PC-3 (cell line): ENCODE data around the gene SPIRE2. TPM values are rescaled to one million over a fixed set of nuclear protein-coding genes. Genes with fewer than 3 reads are reported as not detected.

Source experiments
- ATAC-seq: fragments of 200-7000 bp; cut with Tn5 transposase; 2 replicates; pipeline ENCODE4 v1.9.1; 2020; ENCODE audit warnings: mild to moderate bottlenecking, moderate library complexity
- BruUV-seq: library from RNA; stranded (reverse); fragments of 400-500 nt; replicated peaks from 2 replicates; lab custom pipeline; 2021; lab: Mats Ljungman, UMichigan
- CTCF ChIA-PET: fragments of 300-600 bp; sonication (Branson Sonifier 250); formaldehyde crosslinking; loops from one replicate; lab custom pipeline; 2022; ENCODE audit warnings: antibody characterized with exemption; lab: Charles Lee
- POLR2A ChIA-PET: fragments of 300-600 bp; sonication (Branson Sonifier 250); formaldehyde crosslinking; loops from one replicate; lab custom pipeline; 2022; ENCODE audit warnings: antibody characterized with exemption; ENCODE audit not compliant: unreplicated experiment; lab: Charles Lee
- DNase-seq: peaks from one replicate; pipeline ENCODE4 v3.0.0-alpha.2; 2015
- H2AFZ ChIP-seq: fragments of 300-600 bp; sonication (generic); 2 replicates; pipeline ENCODE4 v1.6.0; 2016; ENCODE audit warnings: antibody characterized with exemption, low read length
- H3F3A ChIP-seq: fragments of 300-600 bp; sonication (generic); one replicate; pipeline ENCODE4 v1.6.0; 2017; ENCODE audit warnings: antibody characterized with exemption, low read length, control low read depth, mild to moderate bottlenecking; ENCODE audit not compliant: unreplicated experiment
- H3K27ac ChIP-seq: fragments of 300-600 bp; sonication (generic); 2 replicates; pipeline ENCODE4 v1.5.1; 2016; ENCODE audit warnings: mild to moderate bottlenecking, low read length
- H3K27me3 ChIP-seq: fragments of 300-600 bp; sonication (generic); 2 replicates; pipeline ENCODE4 v1.6.1; 2016; ENCODE audit warnings: low read length, mixed read lengths
- H3K36me3 ChIP-seq: fragments of 300-600 bp; sonication (generic); 2 replicates; pipeline ENCODE4 v1.6.1; 2016; ENCODE audit warnings: low read depth, mixed run types, low read length, mixed read lengths
- H3K4me1 ChIP-seq: fragments of 300-600 bp; sonication (generic); 2 replicates; pipeline ENCODE4 v1.5.1; 2016; ENCODE audit warnings: low read length; ENCODE audit not compliant: insufficient read depth
- H3K4me2 ChIP-seq: fragments of 300-600 bp; sonication (generic); 2 replicates; pipeline ENCODE4 v1.6.0; 2016; ENCODE audit warnings: low read length
- H3K4me3 ChIP-seq: fragments of 300-600 bp; sonication (generic); 2 replicates; pipeline ENCODE4 v1.5.1; 2016; ENCODE audit warnings: mild to moderate bottlenecking, low read length, mixed read lengths
- H3K79me2 ChIP-seq: fragments of 300-600 bp; sonication (generic); 2 replicates; pipeline ENCODE4 v1.6.1; 2017; ENCODE audit warnings: low read length, mixed read lengths
- H3K9ac ChIP-seq: fragments of 300-600 bp; sonication (generic); 2 replicates; pipeline ENCODE4 v1.6.0; 2016; ENCODE audit warnings: mild to moderate bottlenecking, low read length
- H3K9me2 ChIP-seq: fragments of 300-600 bp; sonication (generic); replicated peaks from 2 replicates; pipeline ENCODE4 v1.6.1; 2016; ENCODE audit warnings: mixed run types, low read length, mixed read lengths
- H3K9me3 ChIP-seq: fragments of 300-600 bp; sonication (generic); 2 replicates; pipeline ENCODE4 v1.6.1; 2016; ENCODE audit warnings: low read length, mixed read lengths
- H4K20me1 ChIP-seq: fragments of 300-600 bp; sonication (generic); 2 replicates; pipeline ENCODE4 v1.6.1; 2016; ENCODE audit warnings: low read length, mixed read lengths
- EZH2 ChIP-seq: fragments of 300-600 bp; sonication (generic); IDR thresholded peaks from one replicate; pipeline ENCODE4 v1.6.1; 2017; ENCODE audit warnings: antibody characterized with exemption, mild to moderate bottlenecking, low read length; ENCODE audit not compliant: unreplicated experiment
- EZH2phosphoT487 ChIP-seq: fragments of 300-600 bp; sonication (generic); IDR thresholded peaks from 2 replicates; pipeline ENCODE4 v1.6.1; 2018; ENCODE audit warnings: mild to moderate bottlenecking, antibody characterized with exemption, low read length, borderline replicate concordance
- intact Hi-C: fragments of 100-400 bp; cut with micrococcal nuclease; formaldehyde crosslinking; loops from 2 replicates; pipeline ENCODE4 v1.9.0; 2023
- total RNA-seq: library from RNA; depleted of rRNA; stranded (reverse); fragments of >200 nt; gene quantifications from 2 replicates; pipeline ENCODE4 v1.2.3, GENCODE V29; 2014
- TF ChIP-seq, protein P1 (sequence below): fragments of 300-600 bp; sonication (generic); conservative IDR thresholded peaks from 2 replicates; pipeline ENCODE4 v1.5.1; 2017; ENCODE audit warnings: antibody characterized with exemption, low read depth, mild to moderate bottlenecking, low read length

SPIRE2 gene
- total RNA-seq, 1 experiment from 2014 or later: 13.2 TPM

DNA sequence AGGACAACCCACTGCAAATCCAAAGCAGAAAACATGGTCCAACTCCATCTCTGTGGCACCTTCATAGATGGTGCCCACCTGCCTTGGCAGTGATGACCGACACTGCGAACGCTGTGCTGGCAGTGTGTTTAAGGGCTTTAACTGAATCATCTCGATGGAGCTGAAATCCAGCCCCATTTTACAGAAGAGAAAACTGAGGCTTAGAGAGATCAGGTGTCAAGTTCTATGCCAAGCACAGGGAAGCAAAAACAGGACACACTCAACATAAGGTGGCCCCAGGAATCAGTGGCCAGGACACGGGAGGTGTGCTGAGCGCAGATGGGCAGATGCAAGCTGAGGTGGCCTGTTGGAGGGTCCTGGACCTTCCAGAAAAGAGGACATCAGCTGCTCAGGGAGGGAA is 34.5 kb downstream of the SPIRE2 start:
- Histone ChIP-seq H3K27me3 (no peaks in the 10 kb centered on the region), H4K20me1 (no peaks in the 10 kb centered on the region), H3K9me3 (no peaks in the 10 kb centered on the region), H3K79me2 (no peaks in the 10 kb centered on the region), H3K9ac (no peak overlapping the region), H3F3A (no peaks in the 10 kb centered on the region), H3K4me2 (no peak overlapping the region), H3K9me2 (no peaks in the 10 kb centered on the region), H2AFZ (no peak overlapping the region), H3K4me3 (no peak overlapping the region), H3K4me1 (peaks cover 16% of the 10 kb centered on the region), H3K27ac (no peak overlapping the region), H3K36me3 (0 out of 2 replicates have a peak, but pooled peaks cover under 1% of the 10 kb centered on the region)
- no TSS peak for BruUV-seq
- ChIA-PET CTCF (no interaction called here), POLR2A (no interaction called here)
- intact Hi-C loops: no loop called here
- TF ChIP-seq EZH2: no peak
- ATAC-seq (no peak), DNase-seq (no peak)

DNA sequence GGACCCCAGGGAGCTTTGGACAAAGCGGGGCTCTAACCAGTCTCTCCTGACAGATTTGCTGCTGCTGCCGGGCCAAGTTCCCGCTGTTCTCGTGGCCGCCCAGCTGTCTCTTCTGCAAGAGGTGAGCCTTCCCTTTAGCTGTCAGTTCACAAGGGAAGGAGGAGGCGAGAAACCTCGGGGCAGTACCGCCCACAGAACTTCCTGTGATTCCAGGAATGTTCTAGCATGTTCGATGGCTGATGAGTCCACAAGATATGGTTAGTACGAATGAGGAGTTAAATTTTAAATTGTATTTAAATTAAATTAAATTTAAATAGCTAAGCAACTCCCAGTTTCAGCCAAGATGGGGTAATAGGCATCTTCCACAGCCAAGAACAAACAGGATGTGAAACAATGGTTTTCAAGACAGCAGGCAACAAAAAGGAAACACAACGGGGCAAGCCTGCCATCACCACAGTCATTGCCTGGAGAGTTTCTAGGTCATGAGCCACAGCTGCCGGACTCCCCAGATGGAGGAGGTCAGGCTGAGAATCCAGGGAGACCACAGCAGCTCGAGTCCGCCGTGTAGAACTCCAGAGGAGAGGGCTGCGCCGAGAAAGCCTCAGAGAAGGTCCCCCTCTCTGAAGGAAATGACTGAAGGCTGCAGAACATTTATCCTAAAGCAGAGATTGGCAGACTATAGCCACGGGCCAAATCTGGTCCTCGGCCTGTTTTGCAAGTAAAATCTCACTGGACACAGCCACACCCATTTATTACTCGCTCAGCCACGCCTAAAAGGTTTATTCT is 35.7 kb downstream of the SPIRE2 start:
- Histone ChIP-seq H3K4me2 (peak overlapping the region; percentile 50), H3F3A (no peaks in the 10 kb centered on the region), H3K9me2 (no peaks in the 10 kb centered on the region), H3K36me3 (peaks cover 4% of the 10 kb centered on the region; the same call in 1 of the 2 replicates), H3K4me1 (peaks cover 16% of the 10 kb centered on the region), H2AFZ (0 out of 2 replicates have a peak overlapping the region, but pooled peaks have one; percentile 15), H3K27ac (peak overlapping the region; percentile 51), H3K9me3 (no peaks in the 10 kb centered on the region), H3K4me3 (no peak overlapping the region), H3K9ac (no peak overlapping the region), H3K79me2 (no peaks in the 10 kb centered on the region), H4K20me1 (no peaks in the 10 kb centered on the region), H3K27me3 (no peaks in the 10 kb centered on the region)
- BruUV-seq: no TSS peak
- ATAC-seq (peak; percentile 17), DNase-seq (peak; percentile 59)
- no peak for TF ChIP-seq EZH2phosphoT487
- TF ChIP-seq, protein P1, sequence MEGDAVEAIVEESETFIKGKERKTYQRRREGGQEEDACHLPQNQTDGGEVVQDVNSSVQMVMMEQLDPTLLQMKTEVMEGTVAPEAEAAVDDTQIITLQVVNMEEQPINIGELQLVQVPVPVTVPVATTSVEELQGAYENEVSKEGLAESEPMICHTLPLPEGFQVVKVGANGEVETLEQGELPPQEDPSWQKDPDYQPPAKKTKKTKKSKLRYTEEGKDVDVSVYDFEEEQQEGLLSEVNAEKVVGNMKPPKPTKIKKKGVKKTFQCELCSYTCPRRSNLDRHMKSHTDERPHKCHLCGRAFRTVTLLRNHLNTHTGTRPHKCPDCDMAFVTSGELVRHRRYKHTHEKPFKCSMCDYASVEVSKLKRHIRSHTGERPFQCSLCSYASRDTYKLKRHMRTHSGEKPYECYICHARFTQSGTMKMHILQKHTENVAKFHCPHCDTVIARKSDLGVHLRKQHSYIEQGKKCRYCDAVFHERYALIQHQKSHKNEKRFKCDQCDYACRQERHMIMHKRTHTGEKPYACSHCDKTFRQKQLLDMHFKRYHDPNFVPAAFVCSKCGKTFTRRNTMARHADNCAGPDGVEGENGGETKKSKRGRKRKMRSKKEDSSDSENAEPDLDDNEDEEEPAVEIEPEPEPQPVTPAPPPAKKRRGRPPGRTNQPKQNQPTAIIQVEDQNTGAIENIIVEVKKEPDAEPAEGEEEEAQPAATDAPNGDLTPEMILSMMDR: no peak
- ChIA-PET POLR2A (interaction anchor here (0.6 kb wide), 1 partner anchor 10 kb away, joined by 18 read pairs; the partner anchor contains the start of gene TCF25), CTCF (no interaction called here)
- intact Hi-C loops: no loop called here

DNA sequence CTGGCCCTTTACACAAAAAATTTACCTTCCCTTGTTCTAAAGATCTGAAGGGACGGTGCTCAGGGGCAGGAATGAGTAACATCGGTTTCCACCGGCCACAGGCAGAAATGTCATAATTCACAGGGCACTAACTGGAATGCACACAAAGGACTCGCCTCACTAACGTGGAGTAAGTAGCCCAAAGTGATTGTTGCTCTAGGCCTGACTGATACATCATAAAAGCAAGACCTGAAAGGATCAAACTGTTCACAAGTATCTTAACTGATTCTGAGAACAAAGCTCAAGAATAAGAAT is 36.2 kb downstream of the SPIRE2 start:
- peaks cover 4% of the 10 kb centered on the region; the same call in 1 of the 2 replicates for H3K36me3 ChIP-seq
- TF ChIP-seq, protein P1: no peak
- TF ChIP-seq EZH2 (no peak), EZH2phosphoT487 (no peak)
- peak overlapping the region; percentile 51 for H3K27ac ChIP-seq
- ATAC-seq (peak; percentile 61), DNase-seq (no peak)
- ChIA-PET CTCF (no interaction called here), POLR2A (no interaction called here)
- H3K9me2 ChIP-seq: no peaks in the 10 kb centered on the region
- peaks cover 16% of the 10 kb centered on the region for H3K4me1 ChIP-seq
- no peaks in the 10 kb centered on the region for H3K9me3 ChIP-seq
- intact Hi-C loops: no loop called here
- H2AFZ ChIP-seq: peak overlapping the region; percentile 15; the same call in 1 of the 2 replicates
- BruUV-seq: no TSS peak
- no peaks in the 10 kb centered on the region for H3F3A ChIP-seq
- no peak overlapping the region for H3K4me3 ChIP-seq
- H4K20me1 ChIP-seq: no peaks in the 10 kb centered on the region
- 0 out of 2 replicates have a peak overlapping the region, but pooled peaks have one; percentile 3 for H3K9ac ChIP-seq
- H3K27me3 ChIP-seq: no peaks in the 10 kb centered on the region
- H3K79me2 ChIP-seq: no peaks in the 10 kb centered on the region
- H3K4me2 ChIP-seq: peak overlapping the region; percentile 50; the same call in 1 of the 2 replicates
